SK-MEL-5 (cell line): ENCODE data around the gene SLC12A9. TPM values are rescaled to one million over a fixed set of nuclear protein-coding genes. Genes with fewer than 3 reads are reported as not detected.

Source experiments
- DNase-seq: peaks from one replicate; pipeline ENCODE4 v3.0.0-alpha.2; 2016; ENCODE audit warnings: low read depth, low spot score
- in situ Hi-C: cut with HindIII; loops from 2 replicates; pipeline ENCODE4 v1.10.0; 2016; ENCODE audit warnings: low sequenced_read_pairs, high pct_unique_total_duplicates, low pct_unique_long_range_greater_than_20kb
- total RNA-seq: library from RNA; depleted of rRNA; stranded (reverse); fragments of >200 nt; shearing (Covaris generic); gene quantifications from 2 replicates; pipeline ENCODE4 v1.2.3, GENCODE V29; 2014

Gene SLC12A9
- total RNA-seq, 1 experiment from 2014 or later: 13.1 TPM

GRCh38 chr7:100824499-100825214 lies 27.9 kb upstream of the SLC12A9 start:
- in situ Hi-C loops: no loop called here

GRCh38 chr7:100825215-100825671 lies 27.3 kb upstream of the SLC12A9 start:
- DNase-seq: no peak
- in situ Hi-C loops: no loop called here

More at GRCh38 chr7:100824499-100825214, 27.9 kb upstream of the SLC12A9 start:
- DNase-seq: no peak

DNA sequence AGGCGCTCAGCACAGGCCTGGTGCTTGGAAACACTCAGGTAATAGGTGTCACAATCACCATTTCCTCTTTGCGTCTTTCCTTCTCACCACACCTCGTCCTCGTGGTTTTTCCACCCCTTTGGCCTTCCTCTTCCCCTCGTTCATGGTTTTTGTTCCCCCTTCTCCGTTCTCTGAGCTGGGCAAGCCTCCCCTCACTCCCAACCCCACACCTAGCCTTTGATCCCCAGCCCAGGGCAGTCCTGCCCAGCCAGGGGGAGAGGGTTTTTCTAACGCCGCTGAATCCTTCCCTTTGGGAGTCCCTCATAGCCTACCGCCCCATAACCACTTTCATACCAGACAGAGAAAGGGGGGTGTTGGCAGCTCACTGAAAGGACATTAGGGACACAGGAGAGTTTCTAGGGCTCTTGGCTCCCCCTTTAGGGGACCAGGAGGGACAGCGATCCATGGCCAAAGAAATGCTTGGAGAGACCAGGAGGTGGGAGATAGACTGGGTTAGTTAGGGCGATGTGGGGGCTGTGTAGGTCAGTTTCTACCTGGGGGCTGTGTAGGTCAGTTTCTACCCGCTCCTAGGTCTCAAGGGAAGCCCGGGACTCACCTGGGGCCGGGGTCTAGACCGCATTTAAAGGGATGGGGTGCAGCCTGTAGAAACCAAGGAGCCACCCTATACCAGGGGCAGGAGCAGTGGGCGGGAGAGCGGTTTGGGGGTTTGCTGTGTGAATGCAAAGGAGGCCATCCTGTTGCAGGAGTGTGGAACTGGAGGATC lies 26.6 kb upstream of the SLC12A9 start:
- DNase-seq: peak; percentile 40
- in situ Hi-C loops: no loop called here

DNA sequence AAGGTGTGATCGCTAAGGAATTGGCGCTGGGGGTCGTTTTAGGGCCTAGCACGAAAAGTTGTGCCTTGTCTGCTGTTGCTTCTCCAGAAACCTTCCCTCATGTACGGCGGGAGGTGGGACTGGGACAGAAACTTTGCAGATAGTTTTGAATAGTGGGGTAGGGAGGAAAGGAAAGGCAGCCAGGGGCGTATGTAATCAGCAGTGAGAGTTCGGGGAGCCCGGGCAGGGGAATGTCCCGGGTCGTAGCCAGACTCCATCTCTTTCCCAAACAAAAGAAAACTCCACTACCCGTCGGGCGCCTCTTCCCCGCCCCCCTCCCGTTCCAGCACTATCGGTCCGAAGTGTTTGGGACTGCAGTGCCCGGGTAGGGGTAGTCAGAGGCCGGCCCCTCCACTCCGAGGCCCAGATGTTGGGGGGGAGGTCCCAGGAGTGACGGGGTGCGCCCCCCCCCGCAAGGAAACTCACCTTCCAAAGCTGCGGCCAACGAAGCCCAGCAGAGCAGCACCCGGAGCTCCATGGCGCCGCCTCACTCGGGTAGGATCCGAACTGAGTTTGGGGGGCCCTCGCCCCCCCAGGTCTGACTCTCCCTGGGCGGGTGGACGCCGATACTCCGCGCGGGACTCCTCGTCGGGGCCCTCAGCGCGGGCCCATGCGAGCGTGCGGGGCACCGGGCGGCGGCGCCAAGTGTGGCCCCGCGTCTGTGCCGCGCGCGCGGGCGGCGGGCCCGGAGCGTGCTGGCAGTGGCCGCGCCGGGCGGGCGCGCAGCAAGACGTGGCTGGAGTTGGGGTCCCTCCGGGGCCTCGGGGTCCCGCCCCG lies 25.8 kb upstream of the SLC12A9 start:
- in situ Hi-C loops: no loop called here
- DNase-seq: no peak

DNA sequence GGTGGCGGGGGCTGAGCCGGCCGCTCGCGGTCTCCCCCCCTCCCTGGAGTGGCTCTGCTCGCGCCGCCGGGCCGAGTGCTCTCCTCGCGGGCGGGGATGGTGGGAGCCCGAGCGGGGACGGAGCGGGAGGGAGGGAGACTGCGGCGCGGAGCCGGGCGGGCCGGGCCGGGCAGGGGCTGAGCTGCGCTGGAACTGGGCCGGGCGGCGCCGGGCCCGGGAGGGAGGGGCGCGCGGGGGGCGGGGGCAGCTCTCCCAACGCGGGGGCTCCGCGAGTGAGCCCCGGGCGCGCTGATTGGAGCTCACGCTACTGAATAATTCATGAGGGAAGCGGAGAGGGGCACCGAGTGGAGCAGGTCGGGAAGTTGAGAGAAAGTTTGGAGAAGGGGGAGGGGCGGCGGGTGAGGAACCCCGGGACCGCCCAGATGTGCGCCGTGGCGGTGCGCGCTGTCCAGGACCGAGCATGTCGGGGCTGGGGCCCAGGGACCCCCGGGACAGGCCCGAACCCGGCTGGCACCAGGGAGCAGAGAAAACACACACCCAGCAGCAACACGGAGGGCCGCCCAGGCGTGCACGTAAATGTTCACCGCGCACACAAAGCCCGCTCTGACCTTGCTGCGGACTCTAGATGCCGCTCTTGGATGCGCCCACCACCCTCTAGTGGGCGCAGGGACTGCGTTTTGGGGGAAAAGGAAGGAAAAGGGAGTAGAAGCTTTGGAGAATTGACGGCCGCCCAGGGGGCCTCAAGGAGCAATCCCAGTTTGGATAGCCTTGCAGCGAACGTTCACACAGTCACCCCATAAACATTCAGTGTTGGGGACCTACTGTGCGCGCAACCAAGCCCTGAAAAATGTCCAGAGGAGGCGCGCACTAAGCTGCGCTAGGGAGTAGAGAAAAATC lies 24.9 kb upstream of the SLC12A9 start, which contains the start of gene EPHB4:
EPHB4 (minus strand) TSS at position 194 of the 897 bp plus-strand sequence. CDS start 493 bp downstream, outside the sequence.
- peak; percentile 96 for DNase-seq
- in situ Hi-C loops: no loop called here

DNA sequence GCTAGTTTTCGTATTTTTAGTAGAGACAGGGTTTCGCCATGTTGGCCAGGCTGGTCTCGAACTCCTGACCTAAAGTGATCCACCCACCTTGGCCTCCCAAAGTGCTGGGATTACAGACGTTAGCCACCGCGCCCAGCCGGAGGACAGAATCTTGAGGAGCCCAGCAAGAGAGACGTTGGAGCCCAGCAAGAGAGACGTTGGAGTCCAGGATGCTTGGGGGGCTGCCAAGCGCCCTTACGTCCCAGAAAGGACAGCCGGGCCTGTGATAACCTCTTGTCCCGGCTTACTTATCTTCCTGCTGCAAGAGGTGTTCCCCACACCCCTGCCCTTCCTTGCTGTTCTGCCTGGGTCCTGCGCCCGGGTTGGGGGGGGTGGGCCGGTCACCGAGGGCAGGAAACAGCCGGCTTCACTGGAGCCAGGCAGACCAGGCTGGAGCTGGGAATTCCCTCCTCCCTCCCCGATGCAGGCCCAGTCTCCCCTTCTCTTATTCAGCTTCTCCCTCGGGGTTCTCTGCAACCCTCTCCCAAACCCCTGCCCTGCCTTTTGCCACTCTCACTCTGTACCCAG lies 23.3 kb upstream of the SLC12A9 start:
- no peak for DNase-seq
- in situ Hi-C loops: no loop called here

DNA sequence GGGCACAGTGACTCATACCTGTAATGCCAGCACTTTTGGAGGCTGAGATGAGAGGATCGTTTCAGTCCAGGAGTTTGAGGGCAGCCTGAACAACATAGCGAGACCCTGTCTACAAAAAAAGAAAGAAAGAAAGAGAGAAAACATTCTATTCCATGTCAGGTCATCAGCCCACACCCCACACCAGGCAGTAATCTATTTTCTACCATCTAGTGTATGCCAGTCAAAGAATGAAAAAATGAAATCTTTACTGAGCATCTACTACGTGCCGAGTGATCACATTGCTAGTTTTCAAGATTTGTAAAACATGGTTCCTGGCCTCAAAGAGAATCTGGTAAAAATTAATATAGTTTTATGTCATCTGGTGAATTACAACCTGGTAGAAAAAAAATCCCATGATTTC lies 22.1 kb upstream of the SLC12A9 start:
- in situ Hi-C loops: no loop called here
- DNase-seq: no peak

DNA sequence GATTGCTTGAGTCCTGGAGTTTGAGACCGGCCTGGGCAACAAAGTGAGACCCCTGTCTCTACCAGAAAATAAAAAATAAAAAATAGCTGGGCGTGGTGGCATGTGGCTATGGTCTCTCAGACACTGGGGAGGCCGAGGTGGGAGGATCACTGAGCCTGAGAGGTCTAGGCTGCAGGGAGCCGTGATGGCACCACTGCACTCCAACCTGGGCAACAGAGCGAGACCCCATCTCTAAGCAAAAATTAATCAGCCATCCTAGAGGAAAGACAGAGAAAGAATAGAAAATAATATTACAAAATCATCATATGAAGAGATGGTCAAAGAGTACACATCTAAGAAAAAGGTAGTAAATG lies 20.3 kb upstream of the SLC12A9 start:
- in situ Hi-C loops: no loop called here
- DNase-seq: no peak

- in situ Hi-C loops: no loop called here
- DNase-seq: no peak
Observed at GRCh38 chr7:100835903-100836811, 16.4 kb upstream of the SLC12A9 start.

- in situ Hi-C loops: no loop called here
- no peak for DNase-seq
Observed at GRCh38 chr7:100836812-100837098, 15.8 kb upstream of the SLC12A9 start.

- in situ Hi-C loops: no loop called here
- peak; percentile 96 for DNase-seq
Observed at GRCh38 chr7:100837099-100837836, 15.2 kb upstream of the SLC12A9 start.

DNA sequence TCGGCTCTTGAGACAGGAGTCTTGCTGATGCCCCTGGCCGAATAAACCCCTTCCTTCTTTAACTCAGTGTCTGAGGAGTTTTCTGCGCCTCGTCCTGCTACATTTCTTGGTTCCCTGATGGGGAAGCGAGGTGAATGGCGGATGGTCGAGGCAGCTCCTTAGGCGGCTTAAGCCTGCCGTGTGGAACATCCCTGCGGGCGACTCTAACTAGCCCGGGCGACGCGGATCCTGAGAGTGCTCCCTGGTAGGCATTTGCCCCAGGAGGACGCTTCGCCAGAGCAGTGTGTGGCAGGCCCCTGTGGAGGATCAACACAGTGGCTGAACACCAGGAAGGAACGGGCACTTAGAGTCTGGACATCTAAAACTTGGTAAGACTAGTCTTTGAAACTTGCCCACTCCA lies 13.2 kb upstream of the SLC12A9 start:
- no peak for DNase-seq
- in situ Hi-C loops: no loop called here

- no peak for DNase-seq
- in situ Hi-C loops: no loop called here
Observed at GRCh38 chr7:100840470-100841100, 11.9 kb upstream of the SLC12A9 start.

DNA sequence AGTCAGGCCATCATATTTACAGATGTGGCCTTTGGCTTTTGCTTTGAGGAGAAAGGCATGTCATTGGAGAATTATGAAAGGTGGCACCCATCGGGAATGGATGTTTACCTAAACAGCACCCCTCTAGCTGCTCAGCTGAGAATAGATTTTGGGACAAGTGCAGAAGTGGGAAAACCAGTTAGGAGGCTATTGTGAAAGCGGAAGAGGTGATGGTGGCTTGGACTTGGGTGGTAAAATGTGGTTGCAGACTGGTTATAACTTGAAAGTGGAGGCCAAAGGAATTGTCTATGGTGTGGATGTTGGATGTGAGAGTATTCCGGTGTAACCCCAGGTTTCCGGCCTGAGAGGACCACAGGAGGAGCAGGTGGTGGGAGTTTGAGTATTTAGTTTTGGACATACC lies 5.2 kb upstream of the SLC12A9 start:
- no peak for DNase-seq
- in situ Hi-C loops: no loop called here

- DNase-seq: no peak
- in situ Hi-C loops: no loop called here
Observed at GRCh38 chr7:100854146-100854895, 1.8 kb downstream of the SLC12A9 start.
